NOMO-1 (cell line): ENCODE measurements around the gene CD82.

Source experiments
- DNase-seq, 2 experiments: peaks; one replicate each; lab custom pipeline; 2025; ENCODE audit not compliant: unreplicated experiment in 2 of 2; lab: John Stamatoyannopoulos, UW

Gene CD82

GRCh38 chr11:44565211-44565952 is at the start of gene CD82:
Gene CD82 (plus strand): TSS chr11:44565663. CDS start chr11:44594663, 29,000 bp downstream.
- DNase-seq: peak; percentile 92 to 96

- no peak for DNase-seq
Observed at GRCh38 chr11:44516688-44517507, 48.6 kb upstream of the CD82 start.

GRCh38 chr11:44517541-44517940 is 47.9 kb upstream of the CD82 start:
- DNase-seq: no peak

- no peak for DNase-seq
Observed at GRCh38 chr11:44518968-44519550, 46.4 kb upstream of the CD82 start.

- no peak for DNase-seq
Observed at GRCh38 chr11:44519989-44520737, 45.3 kb upstream of the CD82 start.

- DNase-seq: no peak
Observed at GRCh38 chr11:44521148-44521547, 44.3 kb upstream of the CD82 start.

- no peak for DNase-seq
Observed at GRCh38 chr11:44522294-44522693, 43.2 kb upstream of the CD82 start.

- DNase-seq: no peak
Observed at GRCh38 chr11:44524346-44524745, 41.1 kb upstream of the CD82 start.

GRCh38 chr11:44524751-44525201 is 40.7 kb upstream of the CD82 start:
- no peak for DNase-seq

GRCh38 chr11:44525473-44526252 is 39.8 kb upstream of the CD82 start:
- no peak for DNase-seq

- no peak for DNase-seq
Observed at GRCh38 chr11:44526438-44526837, 39.0 kb upstream of the CD82 start.

- no peak for DNase-seq
Observed at GRCh38 chr11:44527476-44527875, 38.0 kb upstream of the CD82 start.

- DNase-seq: no peak
Observed at GRCh38 chr11:44528103-44528502, 37.4 kb upstream of the CD82 start.

- DNase-seq: no peak
Observed at GRCh38 chr11:44528581-44528980, 36.9 kb upstream of the CD82 start.

GRCh38 chr11:44529895-44530412 is 35.5 kb upstream of the CD82 start:
- no peak for DNase-seq

- no peak for DNase-seq
Observed at GRCh38 chr11:44530413-44531115, 34.9 kb upstream of the CD82 start.

- DNase-seq: no peak
Observed at GRCh38 chr11:44531116-44531504, 34.4 kb upstream of the CD82 start.

GRCh38 chr11:44531636-44532035 is 33.8 kb upstream of the CD82 start:
- DNase-seq: no peak

GRCh38 chr11:44532809-44533208 is 32.7 kb upstream of the CD82 start:
- no peak for DNase-seq
